ENCODE results near the gene ABCC4. TPM values are rescaled to one million over a fixed set of nuclear protein-coding genes. Genes with fewer than 3 reads are reported as not detected.

Gene ABCC4
- polyA plus RNA-seq, 3 donors, result 21.2 to 22.6 (median 22.4) TPM

DNA sequence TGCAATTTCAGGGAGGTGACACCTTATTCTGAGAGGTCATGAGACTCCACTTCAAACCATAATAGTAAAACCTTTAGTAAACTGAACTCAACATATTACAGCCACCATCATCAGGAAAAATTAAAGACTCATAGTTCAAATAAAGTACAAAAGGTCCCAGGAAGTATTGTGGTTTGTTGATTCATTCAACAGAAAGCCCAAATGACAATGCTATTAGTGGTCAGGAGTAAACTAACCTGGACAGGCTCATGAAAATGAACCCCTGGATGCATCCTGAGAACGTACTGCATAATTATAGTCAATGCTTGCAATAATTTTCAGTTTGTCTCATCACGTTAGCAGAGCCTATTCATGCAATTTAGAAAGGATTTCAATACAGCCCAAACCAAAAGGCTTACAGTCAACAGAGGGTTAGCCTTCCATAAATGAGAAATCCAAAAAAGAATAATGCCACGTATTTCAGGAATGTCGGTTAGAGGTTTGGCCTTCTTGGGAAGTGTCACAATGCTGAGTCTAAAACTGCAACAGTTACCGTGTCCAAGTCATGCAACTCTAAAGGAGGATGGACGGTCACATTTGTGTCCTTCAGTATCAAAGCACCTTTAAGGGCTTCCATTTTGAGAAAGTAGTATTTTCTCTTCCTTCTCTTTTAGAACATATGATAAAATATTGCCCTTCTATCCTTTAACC lies 280.8 kb downstream of the ABCC4 start:
- DNase-seq (ENCODE audit: low read depth in 3 of 3, low spot score in 2 of 3), result no peak

GRCh38 chr13:95019886-95020285 lies 281.4 kb downstream of the ABCC4 start:
- no peak for DNase-seq (ENCODE audit: low read depth in 3 of 3, low spot score in 2 of 3)

- DNase-seq (ENCODE audit: low read depth in 3 of 3, low spot score in 2 of 3), result no peak
These were observed 293.9 kb downstream of the ABCC4 start for GRCh38 chr13:95007322-95007721.

- DNase-seq (ENCODE audit: low read depth in 3 of 3, low spot score in 2 of 3), result no peak
These were observed 296.0 kb downstream of the ABCC4 start for GRCh38 chr13:95005300-95005699.

DNA sequence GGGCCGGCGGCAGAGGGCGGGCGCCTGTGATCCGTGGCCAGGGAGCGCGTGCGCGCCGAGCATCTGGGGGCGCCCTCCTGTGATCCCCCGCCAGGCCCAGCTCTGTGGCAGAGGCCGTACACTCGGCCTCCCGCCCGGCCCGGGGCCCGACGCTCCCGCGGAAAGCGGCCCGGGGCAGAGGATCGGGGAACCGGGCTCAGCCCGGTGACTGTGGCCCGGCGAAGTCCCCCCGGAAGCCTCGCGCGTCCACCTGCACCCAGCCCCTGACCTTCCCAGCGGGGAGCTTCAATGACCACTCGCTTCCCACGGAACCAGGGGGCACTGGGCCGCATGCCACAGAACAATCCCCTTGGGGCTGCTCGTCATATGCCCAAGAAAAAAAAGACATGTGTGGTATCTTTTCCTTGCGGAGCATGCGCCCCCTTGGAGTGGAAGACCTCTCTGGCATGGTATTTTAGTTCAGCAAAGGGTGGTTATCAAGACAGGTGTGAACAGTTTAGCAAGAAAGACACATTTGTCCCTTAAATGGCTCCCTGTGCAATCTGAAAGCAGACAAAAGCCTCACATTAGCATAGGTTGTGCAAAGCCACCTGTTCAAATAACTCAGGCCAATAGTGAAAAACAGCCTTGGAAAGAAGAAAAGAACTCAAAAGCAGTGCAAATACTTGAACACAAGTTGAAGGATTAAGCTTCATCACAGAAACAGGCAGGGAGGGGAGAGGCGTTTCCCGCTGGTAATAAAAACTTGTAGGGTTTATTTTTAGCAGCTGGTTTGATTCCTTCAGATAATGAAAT lies 298.0 kb downstream of the ABCC4 start:
- DNase-seq (ENCODE audit: low read depth in 3 of 3, low spot score in 2 of 3), result no peak

DNA sequence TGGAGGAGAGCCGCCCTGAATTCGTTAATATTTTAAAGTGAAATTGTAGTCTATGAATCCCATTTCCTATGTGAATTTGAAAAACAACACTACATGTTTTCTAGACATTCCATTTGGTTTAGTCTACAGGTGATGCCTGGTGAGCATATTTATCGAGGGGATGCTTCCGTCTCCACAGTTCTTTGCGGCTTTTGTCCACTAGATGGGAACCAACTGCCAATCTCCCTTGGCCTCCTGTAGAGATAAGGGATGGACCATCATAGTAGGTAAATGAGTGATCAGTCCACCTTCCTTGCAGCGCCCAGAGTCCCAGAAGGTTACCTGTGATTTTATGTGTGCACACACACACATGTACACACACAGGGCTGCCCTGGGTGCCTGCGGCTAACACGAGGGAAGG lies 299.1 kb downstream of the ABCC4 start:
- DNase-seq (ENCODE audit: low read depth in 3 of 3, low spot score in 2 of 3), result no peak

- no peak for DNase-seq (ENCODE audit: low read depth in 3 of 3, low spot score in 2 of 3)
These were observed 301.4 kb downstream of the ABCC4 start for GRCh38 chr13:94999871-95000270.

- no peak for DNase-seq (ENCODE audit: low read depth in 3 of 3, low spot score in 2 of 3)
These were observed 304.1 kb downstream of the ABCC4 start for GRCh38 chr13:94997126-94997525.

DNA sequence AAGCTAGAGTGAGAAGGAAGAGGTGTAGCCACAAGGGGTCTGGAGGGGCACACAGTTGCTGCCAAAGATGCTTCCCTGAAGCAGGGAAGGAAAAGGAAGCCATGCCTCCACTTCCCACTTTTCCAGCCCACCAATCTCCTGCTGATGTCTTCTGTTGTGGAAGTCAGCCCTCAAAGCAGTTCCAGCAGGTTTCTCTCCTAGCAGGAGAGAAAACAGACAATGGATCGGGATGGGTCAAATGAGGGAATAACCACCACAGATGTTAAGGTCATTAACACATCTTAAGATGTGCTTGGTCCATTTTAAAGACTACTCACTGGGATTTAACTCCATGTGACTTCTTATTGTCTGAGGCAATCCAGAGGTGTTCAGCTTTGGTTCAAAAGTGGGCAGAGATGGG lies 304.8 kb downstream of the ABCC4 start:
- DNase-seq (ENCODE audit: low read depth in 3 of 3, low spot score in 2 of 3), result no peak

DNA sequence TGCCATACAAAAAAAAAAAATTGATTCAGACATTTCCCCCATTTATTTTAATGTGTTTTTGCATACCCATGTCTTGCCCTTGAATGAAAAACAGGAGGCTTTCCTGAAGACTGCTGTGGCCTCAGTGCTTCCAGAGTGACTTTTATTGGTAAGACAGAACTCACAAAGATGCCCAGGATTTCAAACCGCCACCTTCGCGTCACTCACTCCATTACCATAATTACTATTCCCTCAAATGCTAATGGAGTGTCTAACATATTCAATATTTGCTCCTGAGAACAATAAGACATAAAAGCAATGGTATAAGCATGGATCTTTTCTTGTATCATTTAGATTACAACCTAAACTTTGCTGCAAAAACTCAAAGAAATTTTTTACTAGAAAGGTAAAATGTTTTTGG lies 306.7 kb downstream of the ABCC4 start:
- DNase-seq (ENCODE audit: low read depth in 3 of 3, low spot score in 2 of 3), result no peak

- no peak for DNase-seq (ENCODE audit: low read depth in 3 of 3, low spot score in 2 of 3)
These were observed 307.6 kb downstream of the ABCC4 start for GRCh38 chr13:94993616-94994015.

DNA sequence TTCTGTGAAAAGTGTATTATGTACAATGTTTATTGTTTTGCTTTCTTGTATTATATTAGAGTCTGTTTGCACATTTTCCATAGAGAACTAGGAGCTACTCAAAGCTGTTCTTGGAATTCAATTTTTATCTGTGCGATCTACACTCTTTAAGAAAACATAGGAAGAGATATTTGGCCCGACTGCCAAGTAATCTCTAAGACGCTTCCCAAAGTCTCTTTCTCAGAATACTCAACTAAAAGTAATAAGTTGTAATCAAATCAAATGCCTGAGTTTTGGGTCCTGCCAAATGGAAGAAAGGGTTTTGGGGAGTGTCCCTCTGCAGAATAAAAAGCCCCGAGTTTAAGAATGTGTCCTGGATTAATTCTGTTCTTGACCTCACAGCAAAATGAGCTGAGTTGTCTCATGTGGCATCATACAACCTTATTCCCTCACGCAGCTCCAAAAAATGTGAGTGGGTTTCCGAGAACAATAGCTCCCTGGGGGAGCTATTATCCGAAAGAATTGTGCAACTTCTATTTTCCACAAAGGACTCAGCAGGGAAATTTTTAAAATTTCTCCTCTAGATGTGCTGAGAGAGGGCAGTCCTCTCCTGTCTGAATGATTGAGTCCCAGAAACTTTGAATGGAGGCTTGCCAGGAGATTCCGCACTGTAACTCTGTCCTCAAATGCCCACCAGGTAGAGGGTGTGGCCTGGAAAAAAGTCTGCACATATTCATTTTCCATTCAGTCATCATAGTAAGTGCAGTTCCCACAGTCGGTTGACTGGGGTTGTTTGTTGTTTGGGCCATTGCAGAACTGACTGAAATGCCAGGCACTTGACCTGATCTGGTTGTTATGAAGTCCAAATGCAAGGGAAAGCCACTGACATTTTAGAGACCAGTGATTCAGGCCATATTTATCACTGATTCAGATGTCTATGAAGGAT lies 309.0 kb downstream of the ABCC4 start:
- DNase-seq (ENCODE audit: low read depth in 3 of 3, low spot score in 2 of 3), result no peak

DNA sequence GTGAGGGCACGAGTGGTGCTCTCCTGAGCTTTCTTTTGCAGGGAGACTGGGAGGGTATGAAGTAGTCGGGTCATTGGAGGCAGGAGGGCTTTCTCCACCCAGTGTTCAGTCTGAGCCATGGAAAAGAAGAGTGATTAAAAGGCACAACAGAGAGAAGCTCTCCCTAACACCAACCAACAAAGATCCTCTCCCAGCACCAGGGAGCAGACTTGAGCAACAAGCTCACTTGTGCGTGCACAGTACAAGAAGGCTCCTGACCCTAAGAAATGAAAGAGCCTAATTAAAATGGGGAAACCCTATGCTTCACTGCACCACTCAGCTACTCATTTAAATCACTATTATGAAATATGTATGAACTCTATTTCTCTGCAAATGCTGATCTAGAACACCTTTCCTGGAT lies 312.6 kb downstream of the ABCC4 start:
- no peak for DNase-seq (ENCODE audit: low read depth in 3 of 3, low spot score in 2 of 3)

DNA sequence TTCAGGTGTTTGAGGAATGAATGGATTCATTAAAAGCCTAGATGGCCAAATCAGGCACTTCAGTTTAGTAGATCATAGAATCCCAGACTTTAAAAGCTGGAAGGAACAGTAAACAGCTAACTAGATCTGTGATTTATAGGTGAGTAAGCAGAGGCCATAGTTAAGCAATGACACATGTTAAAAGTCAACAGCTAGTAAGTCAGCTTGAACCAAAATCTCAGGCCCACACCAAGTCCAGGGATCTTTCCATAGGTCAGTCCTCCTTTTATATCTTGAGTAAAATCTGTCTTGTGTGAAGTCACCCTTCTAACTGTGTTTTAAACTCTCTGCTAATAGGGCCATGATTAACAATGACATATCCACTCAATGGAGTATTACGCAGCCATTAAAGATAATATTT lies 313.4 kb downstream of the ABCC4 start:
- no peak for DNase-seq (ENCODE audit: low read depth in 3 of 3, low spot score in 2 of 3)

- no peak for DNase-seq (ENCODE audit: low read depth in 3 of 3, low spot score in 2 of 3)
These were observed 314.2 kb downstream of the ABCC4 start for GRCh38 chr13:94987081-94987480.

GRCh38 chr13:94984958-94985357 lies 316.3 kb downstream of the ABCC4 start:
- no peak for DNase-seq (ENCODE audit: low read depth in 3 of 3, low spot score in 2 of 3)

DNA sequence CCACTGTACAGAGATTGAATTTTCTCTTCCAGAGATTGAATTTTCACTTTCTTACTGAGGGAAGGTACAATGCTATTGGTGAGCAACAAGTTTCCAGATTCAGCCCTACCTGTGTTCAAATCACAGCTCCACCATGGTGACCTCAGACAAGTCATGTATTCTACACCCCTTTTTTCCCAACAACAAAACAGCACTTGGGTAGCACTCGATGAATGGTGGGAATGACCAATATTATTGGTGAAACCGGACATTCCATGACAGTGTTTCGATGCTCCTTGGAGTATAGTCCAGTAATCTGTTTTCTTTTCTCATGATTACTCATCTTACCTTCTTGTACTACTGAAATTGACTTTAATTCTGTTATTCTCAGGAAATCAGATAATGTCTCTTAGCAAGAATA lies 322.7 kb downstream of the ABCC4 start:
- no peak for DNase-seq (ENCODE audit: low read depth in 3 of 3, low spot score in 2 of 3)

GRCh38 chr13:94974015-94974951 lies 327.0 kb downstream of the ABCC4 start:
- no peak for DNase-seq (ENCODE audit: low read depth in 3 of 3, low spot score in 2 of 3)

DNA sequence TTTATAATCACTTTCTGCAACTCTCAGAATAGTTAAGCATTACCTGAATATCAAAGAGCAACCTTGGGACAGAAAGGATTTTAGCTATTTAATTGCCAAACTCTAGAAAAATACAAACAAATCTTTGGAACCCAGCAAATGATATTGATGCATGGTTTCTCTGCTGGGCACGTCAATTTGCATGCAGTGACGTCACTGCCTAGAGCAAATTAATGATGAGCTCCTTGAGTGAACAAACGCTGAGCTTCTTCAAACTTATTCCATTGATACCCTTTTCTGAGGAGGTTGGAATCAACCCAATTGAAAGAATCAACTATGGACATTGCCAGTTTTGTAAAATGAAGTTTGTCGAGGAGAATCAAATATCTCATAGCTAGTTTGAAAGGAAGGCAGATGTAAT lies 329.0 kb downstream of the ABCC4 start:
- no peak for DNase-seq (ENCODE audit: low read depth in 3 of 3, low spot score in 2 of 3)

Measured in right renal cortex interstitium (tissue), 3 donors.